Measurements from ENCODE around the gene ILDR1. TPM values are rescaled to one million over a fixed set of nuclear protein-coding genes. Genes with fewer than 3 reads are reported as not detected.

ILDR1 gene
- total and polyA plus RNA-seq, 2 experiments from 2014 or later: 1.5 to 1.8 TPM

GRCh38 chr3:121997372-121997771, 24.7 kb downstream of the ILDR1 start:
- Histone ChIP-seq H3K36me3 (replicated peaks; ENCODE audit: insufficient read depth, low read depth) (no peaks in the 10 kb centered on the region), H3K9me3 (ENCODE audit: low read depth) (no peaks in the 10 kb centered on the region), H3K27me3 (no peaks in the 10 kb centered on the region), H3K4me2 (no peak overlapping the region), H3K9me2 (replicated peaks; ENCODE audit: insufficient read depth) (no peaks in the 10 kb centered on the region), H3K27ac (peak overlapping the region; percentile 48), H3K79me2 (no peaks in the 10 kb centered on the region), H3K4me3 (no peak overlapping the region), H3K4me1 (ENCODE audit: insufficient read depth) (peaks cover 6% of the 10 kb centered on the region), H2AFZ (no peak overlapping the region), H4K20me1 (ENCODE audit: insufficient read depth, poor library complexity, severe bottlenecking) (no peaks in the 10 kb centered on the region)
- WGBS (ENCODE audit: low lambda C conversion rate, missing lambda C conversion rate): 72% methylated on average over 2 of the region's 2 CpGs
- no peak for DNase-seq (ENCODE audit: low spot score)
- TF ChIP-seq EZH2 (IDR thresholded peaks at IDR 0.05; ENCODE audit: borderline replicate concordance): no peak
- no peak for TF ChIP-seq EZH2phosphoT487 (IDR thresholded peaks at IDR 0.05; ENCODE audit: low read depth, severe bottlenecking, unreplicated experiment)
- no peak for TF ChIP-seq CTCF (IDR thresholded peaks at IDR 0.05; ENCODE audit: poor library complexity)

- H3K4me1 ChIP-seq (ENCODE audit: insufficient read depth): peaks cover 6% of the 10 kb centered on the region
- no peaks in the 10 kb centered on the region for H4K20me1 ChIP-seq (ENCODE audit: insufficient read depth, poor library complexity, severe bottlenecking)
- H3K4me3 ChIP-seq: no peak overlapping the region
- TF ChIP-seq CTCF (IDR thresholded peaks at IDR 0.05; ENCODE audit: poor library complexity): no peak
- no peak for TF ChIP-seq EZH2phosphoT487 (IDR thresholded peaks at IDR 0.05; ENCODE audit: low read depth, severe bottlenecking, unreplicated experiment)
- no peak for TF ChIP-seq EZH2 (IDR thresholded peaks at IDR 0.05; ENCODE audit: borderline replicate concordance)
- no peaks in the 10 kb centered on the region for H3K79me2 ChIP-seq
- H3K36me3 ChIP-seq (replicated peaks; ENCODE audit: insufficient read depth, low read depth): no peaks in the 10 kb centered on the region
- H3K27me3 ChIP-seq: no peaks in the 10 kb centered on the region
- no peaks in the 10 kb centered on the region for H3K9me3 ChIP-seq (ENCODE audit: low read depth)
- DNase-seq (ENCODE audit: low spot score): no peak
- 26% methylated on average over 2 of the region's 2 CpGs for WGBS (ENCODE audit: low lambda C conversion rate, missing lambda C conversion rate)
- no peak overlapping the region for H3K27ac ChIP-seq
- H2AFZ ChIP-seq: no peak overlapping the region
- H3K9me2 ChIP-seq (replicated peaks; ENCODE audit: insufficient read depth): no peaks in the 10 kb centered on the region
- H3K4me2 ChIP-seq: no peak overlapping the region
Observed at GRCh38 chr3:121996441-121996840, 25.6 kb downstream of the ILDR1 start.

GRCh38 chr3:121995161-121996137, 26.6 kb downstream of the ILDR1 start:
- peak overlapping the region; percentile 46 for H3K27ac ChIP-seq
- H3K4me2 ChIP-seq: no peak overlapping the region
- H3K79me2 ChIP-seq: no peaks in the 10 kb centered on the region
- no peak overlapping the region for H3K4me3 ChIP-seq
- no peaks in the 10 kb centered on the region for H3K9me3 ChIP-seq (ENCODE audit: low read depth)
- H3K9me2 ChIP-seq (replicated peaks; ENCODE audit: insufficient read depth): no peaks in the 10 kb centered on the region
- 67% methylated on average over 14 of the region's 14 CpGs for WGBS (ENCODE audit: low lambda C conversion rate, missing lambda C conversion rate)
- DNase-seq (ENCODE audit: low spot score): peak; percentile 80
- H4K20me1 ChIP-seq (ENCODE audit: insufficient read depth, poor library complexity, severe bottlenecking): no peaks in the 10 kb centered on the region
- H2AFZ ChIP-seq: no peak overlapping the region
- H3K36me3 ChIP-seq (replicated peaks; ENCODE audit: insufficient read depth, low read depth): no peaks in the 10 kb centered on the region
- H3K4me1 ChIP-seq (ENCODE audit: insufficient read depth): peaks cover 6% of the 10 kb centered on the region
- no peaks in the 10 kb centered on the region for H3K27me3 ChIP-seq
- TF ChIP-seq CTCF (IDR thresholded peaks at IDR 0.05; ENCODE audit: poor library complexity): peak; percentile 49
- no peak for TF ChIP-seq EZH2phosphoT487 (IDR thresholded peaks at IDR 0.05; ENCODE audit: low read depth, severe bottlenecking, unreplicated experiment)
